ENCODE results near the gene SCN5A. TPM values are rescaled to one million over a fixed set of nuclear protein-coding genes. Genes with fewer than 3 reads are reported as not detected.

Gene SCN5A
- total and polyA plus RNA-seq, 5 donors from 2014 or later = not detected

DNA sequence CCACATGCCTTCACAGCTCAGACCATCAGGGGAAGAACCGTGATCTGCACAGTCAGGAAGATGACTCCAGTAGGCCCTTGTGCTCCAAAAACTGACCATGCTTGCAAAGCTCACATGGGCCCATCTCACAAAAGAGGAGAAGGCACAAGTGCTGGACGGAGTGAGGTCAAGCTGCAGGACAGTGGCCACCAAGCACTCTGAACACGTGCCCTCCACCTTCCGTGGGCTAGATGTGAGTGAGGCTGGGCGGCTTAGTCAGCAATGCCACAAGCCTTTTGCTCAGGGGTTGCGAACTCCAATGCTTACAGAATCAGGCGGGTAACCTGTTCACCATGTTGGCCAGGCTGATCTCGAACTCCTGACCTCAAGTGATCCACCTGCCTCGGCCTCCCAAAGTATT lies 70.9 kb downstream of the SCN5A start:
- no peaks in the 10 kb centered on the region for H3K36me3 ChIP-seq (ENCODE audit: control insufficient read depth, insufficient read depth, low read length)
- no peak for ATAC-seq (ENCODE audit: low read depth in 2 of 2)
- H3K9me3 ChIP-seq (ENCODE audit: control insufficient read depth in 2 of 2, low read length in 2 of 2) = no peaks in the 10 kb centered on the region
- Mint-ChIP-seq H3K9me3 (peaks cover 0 to 1% (median 0%) of the 10 kb centered on the region in 7 donors), H3K27ac (no peak overlapping the region), H3K4me1 (no peaks in the 10 kb centered on the region), H3K4me3 (no peak overlapping the region), H3K36me3 (no peaks in the 10 kb centered on the region), H3K27me3 (peaks cover 4% of the 10 kb centered on the region)
- H3K4me1 ChIP-seq (ENCODE audit: control insufficient read depth, insufficient read depth, low read length, poor library complexity, severe bottlenecking) = no peaks in the 10 kb centered on the region
- no peaks in the 10 kb centered on the region for H3K27me3 ChIP-seq (ENCODE audit: control insufficient read depth, insufficient read depth, low read length)
- no peak for DNase-seq
- no peak overlapping the region for H3K27ac ChIP-seq (ENCODE audit: insufficient read depth, low read length, poor library complexity, severe bottlenecking)
- H3K4me3 ChIP-seq (ENCODE audit: low read depth, low read length) = no peak overlapping the region

DNA sequence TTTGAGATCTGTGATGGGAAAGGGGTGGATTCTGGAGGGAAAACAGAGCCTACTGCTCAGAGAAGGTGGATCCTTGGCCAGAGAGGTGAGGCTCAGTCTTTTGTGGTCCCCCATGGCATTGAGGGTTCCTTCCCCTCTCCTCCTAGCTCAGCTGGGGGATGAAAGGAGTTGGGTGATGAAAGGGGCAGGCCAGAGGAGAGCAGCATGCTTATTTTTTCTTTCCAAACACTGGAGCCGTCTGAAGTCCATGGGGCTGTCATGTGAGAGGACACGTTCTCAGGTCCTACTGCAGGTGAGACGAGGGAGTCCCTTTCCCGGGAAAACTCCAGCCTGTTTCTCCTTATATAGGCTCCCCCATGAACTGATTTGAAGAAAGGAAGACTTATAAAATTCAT lies 71.4 kb downstream of the SCN5A start:
- H3K4me3 ChIP-seq (ENCODE audit: low read depth, low read length) = no peak overlapping the region
- Mint-ChIP-seq H3K36me3 (no peaks in the 10 kb centered on the region), H3K4me3 (no peak overlapping the region), H3K4me1 (no peaks in the 10 kb centered on the region), H3K27me3 (peaks cover 4% of the 10 kb centered on the region), H3K27ac (no peak overlapping the region), H3K9me3 (peaks cover 0 to 1% (median 0%) of the 10 kb centered on the region in 7 donors)
- DNase-seq (no peak), ATAC-seq (ENCODE audit: low read depth in 2 of 2) (no peak)
- no peaks in the 10 kb centered on the region for H3K36me3 ChIP-seq (ENCODE audit: control insufficient read depth, insufficient read depth, low read length)
- no peaks in the 10 kb centered on the region for H3K9me3 ChIP-seq (ENCODE audit: control insufficient read depth in 2 of 2, low read length in 2 of 2)
- no peak overlapping the region for H3K27ac ChIP-seq (ENCODE audit: insufficient read depth, low read length, poor library complexity, severe bottlenecking)
- no peaks in the 10 kb centered on the region for H3K4me1 ChIP-seq (ENCODE audit: control insufficient read depth, insufficient read depth, low read length, poor library complexity, severe bottlenecking)
- no peaks in the 10 kb centered on the region for H3K27me3 ChIP-seq (ENCODE audit: control insufficient read depth, insufficient read depth, low read length)

DNA sequence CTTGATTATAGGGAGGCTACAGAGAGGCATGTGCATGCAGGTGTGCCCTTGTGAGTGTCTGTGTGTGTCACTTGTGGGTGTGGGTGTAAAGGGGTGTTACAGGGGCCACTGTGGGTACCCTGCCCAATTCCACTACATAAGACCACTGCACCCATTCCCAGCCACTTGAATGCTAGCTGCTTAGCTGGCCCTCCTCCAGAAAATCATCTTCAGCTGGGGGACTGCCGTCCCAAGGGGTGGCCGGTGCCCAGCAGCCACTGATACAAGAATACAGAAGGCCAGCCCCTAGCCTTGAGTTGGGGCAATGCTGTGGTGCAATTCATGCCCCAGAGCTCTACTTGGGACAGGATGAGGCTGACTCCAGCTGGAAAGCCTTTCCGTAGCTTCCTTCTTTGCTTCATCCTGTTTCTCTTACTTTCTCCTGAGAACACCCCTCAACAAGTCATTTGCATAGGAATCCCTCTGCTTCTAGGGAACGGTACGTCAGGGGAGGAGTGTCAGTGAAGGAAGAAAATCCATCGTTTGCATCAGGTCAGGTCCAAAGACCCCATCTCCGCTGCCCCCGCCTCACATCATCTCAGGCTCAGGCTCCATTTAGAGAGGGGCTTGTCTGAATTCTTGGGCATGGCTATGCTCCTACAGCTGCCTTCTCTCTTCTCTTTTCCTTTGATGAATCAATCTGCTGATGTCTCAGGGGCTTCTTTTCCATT lies 72.0 kb downstream of the SCN5A start:
- Mint-ChIP-seq H3K36me3 (no peaks in the 10 kb centered on the region), H3K27me3 (peaks cover 4% of the 10 kb centered on the region), H3K4me1 (no peaks in the 10 kb centered on the region), H3K4me3 (no peak overlapping the region), H3K9me3 (peaks cover 0 to 1% (median 0%) of the 10 kb centered on the region in 7 donors), H3K27ac (no peak overlapping the region)
- DNase-seq (no peak), ATAC-seq (ENCODE audit: low read depth in 2 of 2) (no peak)
- Histone ChIP-seq H3K4me1 (ENCODE audit: control insufficient read depth, insufficient read depth, low read length, poor library complexity, severe bottlenecking) (no peaks in the 10 kb centered on the region), H3K36me3 (ENCODE audit: control insufficient read depth, insufficient read depth, low read length) (no peaks in the 10 kb centered on the region), H3K9me3 (ENCODE audit: control insufficient read depth in 2 of 2, low read length in 2 of 2) (no peaks in the 10 kb centered on the region), H3K4me3 (ENCODE audit: low read depth, low read length) (no peak overlapping the region), H3K27me3 (ENCODE audit: control insufficient read depth, insufficient read depth, low read length) (no peaks in the 10 kb centered on the region), H3K27ac (ENCODE audit: insufficient read depth, low read length, poor library complexity, severe bottlenecking) (no peak overlapping the region)

DNA sequence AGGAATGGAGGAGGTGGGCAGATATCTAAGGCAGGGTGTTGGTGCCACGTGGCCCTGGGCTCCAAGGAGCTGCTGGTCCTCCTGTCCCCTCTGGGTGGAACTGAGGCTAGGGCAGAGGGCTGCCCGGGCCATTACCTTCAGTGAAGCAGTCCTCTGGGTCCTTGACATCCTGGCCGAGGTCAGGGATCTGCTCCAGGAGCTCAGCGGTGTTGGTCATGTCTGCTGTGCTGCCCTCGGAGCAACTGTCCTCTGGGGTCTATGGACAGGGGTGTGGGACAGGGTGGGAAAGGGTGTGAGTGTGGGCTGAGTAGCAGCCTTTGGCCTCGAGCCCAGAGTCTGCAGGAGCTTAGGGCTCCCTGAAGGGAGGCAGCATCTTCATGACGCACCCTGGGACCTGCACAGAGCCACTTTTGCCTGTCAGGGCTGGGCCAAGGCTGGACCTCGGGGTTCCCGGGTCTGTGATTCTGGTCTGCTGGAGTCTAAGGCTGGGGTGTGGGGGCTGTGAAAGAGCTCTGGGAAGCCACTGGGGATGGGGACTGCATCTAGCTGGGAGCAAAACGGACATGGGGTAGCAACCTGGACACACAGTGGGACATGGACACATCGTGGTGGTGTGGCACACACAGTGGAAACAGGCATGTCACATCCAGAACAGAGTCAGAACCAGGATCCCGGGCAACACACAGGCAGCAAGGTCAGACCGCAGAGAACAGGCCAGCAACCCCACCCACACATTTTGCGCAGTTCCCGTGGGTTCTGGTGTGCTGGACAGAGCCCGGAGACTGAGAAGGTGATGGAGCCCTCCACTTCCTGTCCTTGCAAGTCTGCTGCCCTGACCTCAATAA lies 72.7 kb downstream of the SCN5A start:
- ATAC-seq (ENCODE audit: low read depth in 2 of 2) = no peak
- DNase-seq = no peak
- peaks cover 4% of the 10 kb centered on the region for H3K27me3 Mint-ChIP-seq

DNA sequence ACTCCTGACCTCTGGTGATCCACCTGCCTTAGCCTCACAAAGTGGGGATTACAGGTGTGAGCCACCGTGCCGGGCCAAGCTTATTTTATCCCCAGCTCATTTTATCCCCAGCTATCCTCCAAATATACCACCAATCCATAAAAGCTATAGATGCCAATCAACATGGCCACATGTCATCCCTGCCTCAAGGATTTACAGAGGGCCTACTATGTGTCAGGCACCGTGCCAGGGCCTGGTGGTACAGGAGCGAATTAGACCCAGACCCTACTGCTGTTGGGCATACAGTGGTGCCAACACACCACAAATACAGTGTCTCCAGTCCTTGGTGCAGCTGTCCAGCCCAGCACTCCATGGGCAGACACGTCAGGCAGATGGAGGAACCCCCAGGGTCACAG lies 73.4 kb downstream of the SCN5A start:
- DNase-seq (no peak), ATAC-seq (ENCODE audit: low read depth in 2 of 2) (no peak)
- no peak overlapping the region for H3K4me3 Mint-ChIP-seq
- Histone ChIP-seq H3K27me3 (ENCODE audit: control insufficient read depth, insufficient read depth, low read length) (no peaks in the 10 kb centered on the region), H3K4me1 (ENCODE audit: control insufficient read depth, insufficient read depth, low read length, poor library complexity, severe bottlenecking) (no peaks in the 10 kb centered on the region), H3K9me3 (ENCODE audit: control insufficient read depth in 2 of 2, low read length in 2 of 2) (no peaks in the 10 kb centered on the region), H3K4me3 (ENCODE audit: low read depth, low read length) (no peak overlapping the region), H3K27ac (ENCODE audit: insufficient read depth, low read length, poor library complexity, severe bottlenecking) (no peak overlapping the region), H3K36me3 (ENCODE audit: control insufficient read depth, insufficient read depth, low read length) (no peaks in the 10 kb centered on the region)
- H3K9me3 Mint-ChIP-seq = peaks cover 0 to 1% (median 0%) of the 10 kb centered on the region in 7 donors
- no peaks in the 10 kb centered on the region for H3K4me1 Mint-ChIP-seq
- no peak overlapping the region for H3K27ac Mint-ChIP-seq
- H3K36me3 Mint-ChIP-seq = no peaks in the 10 kb centered on the region
- H3K27me3 Mint-ChIP-seq = peaks cover 4% of the 10 kb centered on the region

More for the DNA sequence above, 72.7 kb downstream of the SCN5A start:
- H3K36me3 Mint-ChIP-seq = no peaks in the 10 kb centered on the region
- Histone ChIP-seq H3K36me3 (ENCODE audit: control insufficient read depth, insufficient read depth, low read length) (no peaks in the 10 kb centered on the region), H3K27ac (ENCODE audit: insufficient read depth, low read length, poor library complexity, severe bottlenecking) (no peak overlapping the region), H3K4me1 (ENCODE audit: control insufficient read depth, insufficient read depth, low read length, poor library complexity, severe bottlenecking) (no peaks in the 10 kb centered on the region), H3K27me3 (ENCODE audit: control insufficient read depth, insufficient read depth, low read length) (no peaks in the 10 kb centered on the region), H3K4me3 (ENCODE audit: low read depth, low read length) (no peak overlapping the region), H3K9me3 (ENCODE audit: control insufficient read depth in 2 of 2, low read length in 2 of 2) (no peaks in the 10 kb centered on the region)
- peaks cover 0 to 1% (median 0%) of the 10 kb centered on the region in 7 donors for H3K9me3 Mint-ChIP-seq
- no peak overlapping the region for H3K27ac Mint-ChIP-seq
- H3K4me3 Mint-ChIP-seq = no peak overlapping the region
- no peaks in the 10 kb centered on the region for H3K4me1 Mint-ChIP-seq

DNA sequence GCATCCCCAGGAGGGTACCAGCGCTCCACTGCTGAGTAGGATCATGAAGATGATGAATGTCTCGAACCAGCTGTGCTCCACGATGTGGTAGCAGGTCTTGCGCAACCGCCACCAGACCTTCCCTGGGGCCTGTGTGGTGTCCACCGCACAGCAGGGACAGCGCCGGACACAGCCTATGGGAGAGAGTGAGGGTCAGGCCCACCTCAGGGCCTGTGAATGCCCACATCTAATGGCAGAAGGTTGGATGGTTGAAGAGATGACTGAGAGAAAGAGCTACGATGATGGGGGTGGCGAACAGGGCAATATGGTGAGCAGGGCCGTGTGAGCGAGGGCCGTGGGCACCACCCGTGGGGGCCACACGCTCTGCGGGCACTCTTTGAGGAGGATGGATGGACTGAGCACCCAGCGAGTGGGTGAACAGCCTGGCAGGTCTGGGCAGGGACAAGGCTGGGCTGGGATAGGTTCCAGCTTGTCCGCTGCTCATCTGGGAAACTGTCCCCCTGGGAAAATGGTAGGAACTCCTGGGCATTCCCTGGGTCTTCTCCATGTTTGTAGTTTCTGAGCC lies 74.1 kb downstream of the SCN5A start:
- Mint-ChIP-seq H3K27ac (no peak overlapping the region), H3K4me3 (no peak overlapping the region), H3K4me1 (no peaks in the 10 kb centered on the region), H3K36me3 (no peaks in the 10 kb centered on the region), H3K27me3 (peaks cover 4% of the 10 kb centered on the region), H3K9me3 (peaks cover 0 to 1% (median 0%) of the 10 kb centered on the region in 7 donors)
- H3K9me3 ChIP-seq (ENCODE audit: control insufficient read depth in 2 of 2, low read length in 2 of 2) = no peaks in the 10 kb centered on the region
- DNase-seq (no peak), ATAC-seq (ENCODE audit: low read depth in 2 of 2) (no peak)
- H3K4me3 ChIP-seq (ENCODE audit: low read depth, low read length) = no peak overlapping the region
- no peaks in the 10 kb centered on the region for H3K36me3 ChIP-seq (ENCODE audit: control insufficient read depth, insufficient read depth, low read length)
- no peaks in the 10 kb centered on the region for H3K4me1 ChIP-seq (ENCODE audit: control insufficient read depth, insufficient read depth, low read length, poor library complexity, severe bottlenecking)
- H3K27ac ChIP-seq (ENCODE audit: insufficient read depth, low read length, poor library complexity, severe bottlenecking) = no peak overlapping the region
- no peaks in the 10 kb centered on the region for H3K27me3 ChIP-seq (ENCODE audit: control insufficient read depth, insufficient read depth, low read length)

DNA sequence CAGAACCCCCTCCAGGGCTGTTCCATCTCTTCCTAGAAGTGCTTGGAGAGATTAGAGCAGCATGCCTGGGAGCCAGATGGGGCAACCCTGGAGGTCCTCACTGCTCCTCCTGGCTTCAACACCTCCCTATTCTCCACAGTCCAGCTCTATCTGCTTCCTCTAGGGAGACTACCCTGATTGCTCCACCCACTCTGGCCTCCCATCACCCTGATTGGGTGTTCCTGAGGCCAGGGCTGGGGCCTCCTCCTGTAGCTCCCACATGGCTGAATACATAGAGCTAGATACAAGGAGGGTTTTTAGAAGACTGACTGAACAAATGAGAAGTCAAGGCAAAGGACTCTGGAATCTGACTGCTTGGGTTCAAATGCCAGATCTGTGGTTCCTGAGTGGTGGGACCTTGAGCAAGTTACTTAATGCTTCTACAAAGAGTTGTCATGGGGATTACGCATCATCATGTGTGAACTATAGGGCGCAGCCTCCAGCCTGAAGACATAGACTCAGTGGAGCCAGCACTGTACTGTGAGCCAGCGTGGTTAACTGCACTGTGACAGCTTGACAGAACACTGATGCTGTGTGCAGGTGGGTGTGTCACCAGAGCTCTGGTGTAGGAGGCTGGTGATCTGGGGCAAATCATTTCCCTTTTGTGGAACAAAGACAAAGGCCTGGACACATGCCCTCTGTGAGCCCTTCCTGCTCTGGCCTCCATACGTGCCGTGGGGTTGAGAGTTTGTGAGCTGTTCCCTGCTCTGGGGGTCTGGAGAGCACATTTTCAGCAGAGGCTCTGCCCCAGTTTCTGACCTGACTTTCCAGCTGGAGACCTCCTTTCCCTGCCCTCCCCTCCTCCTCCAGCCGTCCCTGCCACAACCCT lies 74.8 kb downstream of the SCN5A start:
- Histone ChIP-seq H3K9me3 (ENCODE audit: control insufficient read depth in 2 of 2, low read length in 2 of 2) (no peaks in the 10 kb centered on the region), H3K27me3 (ENCODE audit: control insufficient read depth, insufficient read depth, low read length) (no peaks in the 10 kb centered on the region), H3K4me3 (ENCODE audit: low read depth, low read length) (no peak overlapping the region), H3K36me3 (ENCODE audit: control insufficient read depth, insufficient read depth, low read length) (no peaks in the 10 kb centered on the region), H3K27ac (ENCODE audit: insufficient read depth, low read length, poor library complexity, severe bottlenecking) (no peak overlapping the region), H3K4me1 (ENCODE audit: control insufficient read depth, insufficient read depth, low read length, poor library complexity, severe bottlenecking) (no peaks in the 10 kb centered on the region)
- H3K27me3 Mint-ChIP-seq = peaks cover 4% of the 10 kb centered on the region
- no peak overlapping the region for H3K4me3 Mint-ChIP-seq
- H3K27ac Mint-ChIP-seq = peak overlapping the region in 1 of 3 donors; percentile 8
- no peaks in the 10 kb centered on the region for H3K4me1 Mint-ChIP-seq
- no peaks in the 10 kb centered on the region for H3K36me3 Mint-ChIP-seq
- peaks cover 0 to 1% (median 0%) of the 10 kb centered on the region in 7 donors for H3K9me3 Mint-ChIP-seq
- ATAC-seq (ENCODE audit: low read depth in 2 of 2) (no peak), DNase-seq (no peak)
